Progenitor cell of endocrine pancreas (in vitro differentiated cells): ENCODE measurements around the gene ORC2. TPM values are rescaled to one million over a fixed set of nuclear protein-coding genes. Genes with fewer than 3 reads are reported as not detected.
A peak's percentile ranks its signal among the peaks of the same experiment; 100 is the strongest.

Source experiments
- DNase-seq: peaks from one replicate; pipeline ENCODE4 v3.0.0; 2021; ENCODE audit warnings: low spot score; ENCODE audit not compliant: unreplicated experiment
- H3K27ac Mint-ChIP-seq: 2 replicates; pipeline ENCODE4 v1.8.0; 2021; ENCODE audit warnings: mild to moderate bottlenecking, moderate library complexity, mixed read lengths
- H3K27me3 Mint-ChIP-seq: 2 replicates; pipeline ENCODE4 v1.8.0; 2021; ENCODE audit warnings: mixed read lengths
- H3K36me3 Mint-ChIP-seq: 2 replicates; pipeline ENCODE4 v1.8.0; 2022; ENCODE audit warnings: mixed read lengths; ENCODE audit not compliant: insufficient read depth
- H3K4me1 Mint-ChIP-seq: 2 replicates; pipeline ENCODE4 v1.8.0; 2021; ENCODE audit warnings: low read depth, mixed read lengths
- H3K4me3 Mint-ChIP-seq: 2 replicates; pipeline ENCODE4 v1.8.0; 2021; ENCODE audit warnings: low read depth, mild to moderate bottlenecking, moderate library complexity, mixed read lengths
- H3K9me3 Mint-ChIP-seq: 2 replicates; pipeline ENCODE4 v1.8.0; 2021; ENCODE audit warnings: low read depth, mixed read lengths
- total RNA-seq: library from RNA; stranded (reverse); gene quantifications from 2 replicates; pipeline ENCODE4 v1.2.1, GENCODE V29; 2021
- TF ChIP-seq, protein P1 (sequence below): fragments of 200-600 bp; sonication (generic); IDR thresholded peaks from one replicate; pipeline ENCODE4 v1.5.0; 2021; ENCODE audit warnings: antibody characterized with exemption, mild to moderate bottlenecking; ENCODE audit not compliant: unreplicated experiment

ORC2 gene
- total RNA-seq, 1 donor from 2014 or later = 39.5 TPM

DNA sequence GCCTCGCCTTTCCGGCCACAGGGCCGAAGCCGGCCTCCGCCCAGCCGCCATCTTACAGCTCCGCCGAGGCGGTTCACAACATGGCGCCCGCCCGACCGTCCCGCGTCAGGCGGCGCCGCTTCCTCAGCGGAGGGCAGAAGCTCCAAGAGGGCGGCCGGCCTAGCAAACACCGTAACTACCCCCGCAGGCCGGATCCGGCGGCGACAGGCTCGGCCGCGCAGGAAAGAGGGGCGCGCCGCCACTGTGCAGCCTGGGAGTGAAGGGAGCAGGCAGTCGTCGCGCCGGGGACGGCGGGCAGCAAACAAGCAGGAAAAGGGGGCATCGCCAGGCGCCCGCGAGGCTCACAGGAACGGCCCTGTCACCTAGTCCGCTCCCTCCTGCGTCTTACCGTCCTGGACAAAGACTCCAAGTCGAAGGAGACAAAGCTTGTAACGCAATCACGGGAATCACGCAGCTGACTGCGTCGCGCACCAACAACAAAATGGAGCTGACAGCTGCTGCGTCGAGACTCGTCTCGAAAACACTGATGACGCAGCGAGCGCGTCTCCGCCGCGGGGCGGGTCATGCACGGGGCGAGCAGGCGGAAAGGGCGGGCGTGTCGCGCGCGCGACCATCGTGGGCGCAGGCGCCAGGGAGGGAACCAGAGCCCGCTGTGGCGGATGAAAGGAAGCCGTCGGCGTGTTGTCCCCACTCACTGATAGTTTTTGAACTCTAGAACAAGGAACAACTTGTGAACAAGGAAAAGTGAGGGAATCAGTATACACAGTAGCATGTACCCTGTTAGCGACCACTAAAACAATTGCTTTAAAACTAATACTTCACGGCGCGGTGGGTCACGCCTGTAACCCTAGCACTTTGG is 99.1 kb downstream of the ORC2 start, which contains the start of gene CLK1:
CLK1 (minus strand) TSS at position 483 of the 859 bp plus-strand sequence. CDS start 2,796 bp downstream, outside the sequence.
- H3K36me3 Mint-ChIP-seq = peaks cover 14% of the 10 kb centered on the region
- TF ChIP-seq, protein P1, sequence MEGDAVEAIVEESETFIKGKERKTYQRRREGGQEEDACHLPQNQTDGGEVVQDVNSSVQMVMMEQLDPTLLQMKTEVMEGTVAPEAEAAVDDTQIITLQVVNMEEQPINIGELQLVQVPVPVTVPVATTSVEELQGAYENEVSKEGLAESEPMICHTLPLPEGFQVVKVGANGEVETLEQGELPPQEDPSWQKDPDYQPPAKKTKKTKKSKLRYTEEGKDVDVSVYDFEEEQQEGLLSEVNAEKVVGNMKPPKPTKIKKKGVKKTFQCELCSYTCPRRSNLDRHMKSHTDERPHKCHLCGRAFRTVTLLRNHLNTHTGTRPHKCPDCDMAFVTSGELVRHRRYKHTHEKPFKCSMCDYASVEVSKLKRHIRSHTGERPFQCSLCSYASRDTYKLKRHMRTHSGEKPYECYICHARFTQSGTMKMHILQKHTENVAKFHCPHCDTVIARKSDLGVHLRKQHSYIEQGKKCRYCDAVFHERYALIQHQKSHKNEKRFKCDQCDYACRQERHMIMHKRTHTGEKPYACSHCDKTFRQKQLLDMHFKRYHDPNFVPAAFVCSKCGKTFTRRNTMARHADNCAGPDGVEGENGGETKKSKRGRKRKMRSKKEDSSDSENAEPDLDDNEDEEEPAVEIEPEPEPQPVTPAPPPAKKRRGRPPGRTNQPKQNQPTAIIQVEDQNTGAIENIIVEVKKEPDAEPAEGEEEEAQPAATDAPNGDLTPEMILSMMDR = no peak
- H3K4me1 Mint-ChIP-seq = peaks cover 26% of the 10 kb centered on the region
- no peaks in the 10 kb centered on the region for H3K9me3 Mint-ChIP-seq
- peak within 1 kb of the TSS; percentile 100 for H3K27ac Mint-ChIP-seq
- H3K27me3 Mint-ChIP-seq = no peaks in the 10 kb centered on the region
- peak within 1 kb of the TSS; percentile 99 for H3K4me3 Mint-ChIP-seq
- peak; percentile 86 for DNase-seq

DNA sequence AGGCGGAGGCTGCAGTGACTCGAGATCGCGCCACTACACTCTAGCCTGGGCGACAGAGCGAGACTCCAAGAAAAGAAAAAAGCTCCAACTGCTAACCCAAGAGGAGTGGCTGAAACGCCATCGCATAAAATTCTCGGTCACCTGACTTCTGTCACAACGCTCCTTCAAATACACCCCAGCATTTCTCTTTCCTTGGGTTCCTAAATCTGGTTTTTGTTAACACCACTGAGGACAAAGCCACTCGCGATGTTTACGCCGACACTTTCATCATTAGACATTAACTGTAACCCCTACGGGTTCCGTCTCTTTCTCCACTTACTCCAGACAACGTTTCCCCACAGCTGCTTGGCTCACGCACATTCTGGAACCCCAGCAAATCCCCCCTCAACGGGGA is 99.7 kb downstream of the ORC2 start:
- H3K4me3 Mint-ChIP-seq = peak overlapping the region; percentile 99
- peaks cover 26% of the 10 kb centered on the region for H3K4me1 Mint-ChIP-seq
- H3K9me3 Mint-ChIP-seq = no peaks in the 10 kb centered on the region
- H3K36me3 Mint-ChIP-seq = peaks cover 17% of the 10 kb centered on the region
- no peaks in the 10 kb centered on the region for H3K27me3 Mint-ChIP-seq
- no peak for DNase-seq
- peak overlapping the region; percentile 100 for H3K27ac Mint-ChIP-seq
- TF ChIP-seq, protein P1 = no peak

DNA sequence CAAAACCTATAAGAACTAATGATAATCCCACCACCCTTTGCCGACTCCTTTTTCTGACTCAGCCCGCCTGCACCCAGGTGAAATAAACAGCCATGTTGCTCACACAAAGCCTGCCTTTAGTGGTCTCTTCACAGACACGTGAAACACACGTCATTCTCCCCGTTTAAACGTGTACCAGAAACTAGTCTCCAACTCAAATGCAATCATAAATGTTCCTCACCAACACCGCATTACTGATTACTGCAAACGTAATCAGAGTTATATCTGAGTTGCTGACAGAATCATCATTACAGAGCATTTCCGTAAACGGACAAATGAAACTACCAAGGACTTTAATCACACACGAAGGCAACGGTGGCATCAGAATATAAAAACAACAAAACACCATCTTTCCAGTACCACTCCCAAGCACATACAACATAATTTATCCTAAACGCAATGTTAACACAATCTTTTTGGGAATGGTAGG is 100.9 kb downstream of the ORC2 start:
- Mint-ChIP-seq H3K9me3 (no peaks in the 10 kb centered on the region), H3K4me1 (peaks cover 26% of the 10 kb centered on the region), H3K4me3 (peak overlapping the region; percentile 99), H3K27me3 (no peaks in the 10 kb centered on the region), H3K27ac (peak overlapping the region; percentile 100), H3K36me3 (peaks cover 27% of the 10 kb centered on the region)
- TF ChIP-seq, protein P1 = no peak
- DNase-seq = no peak

GRCh38 chr2:200861617-200862155 is 101.8 kb downstream of the ORC2 start:
- Mint-ChIP-seq H3K27me3 (no peaks in the 10 kb centered on the region), H3K4me3 (peak overlapping the region; percentile 99), H3K27ac (peak overlapping the region; percentile 100), H3K9me3 (no peaks in the 10 kb centered on the region), H3K4me1 (peaks cover 26% of the 10 kb centered on the region), H3K36me3 (peaks cover 34% of the 10 kb centered on the region)
- no peak for DNase-seq
- TF ChIP-seq, protein P1 = no peak

DNA sequence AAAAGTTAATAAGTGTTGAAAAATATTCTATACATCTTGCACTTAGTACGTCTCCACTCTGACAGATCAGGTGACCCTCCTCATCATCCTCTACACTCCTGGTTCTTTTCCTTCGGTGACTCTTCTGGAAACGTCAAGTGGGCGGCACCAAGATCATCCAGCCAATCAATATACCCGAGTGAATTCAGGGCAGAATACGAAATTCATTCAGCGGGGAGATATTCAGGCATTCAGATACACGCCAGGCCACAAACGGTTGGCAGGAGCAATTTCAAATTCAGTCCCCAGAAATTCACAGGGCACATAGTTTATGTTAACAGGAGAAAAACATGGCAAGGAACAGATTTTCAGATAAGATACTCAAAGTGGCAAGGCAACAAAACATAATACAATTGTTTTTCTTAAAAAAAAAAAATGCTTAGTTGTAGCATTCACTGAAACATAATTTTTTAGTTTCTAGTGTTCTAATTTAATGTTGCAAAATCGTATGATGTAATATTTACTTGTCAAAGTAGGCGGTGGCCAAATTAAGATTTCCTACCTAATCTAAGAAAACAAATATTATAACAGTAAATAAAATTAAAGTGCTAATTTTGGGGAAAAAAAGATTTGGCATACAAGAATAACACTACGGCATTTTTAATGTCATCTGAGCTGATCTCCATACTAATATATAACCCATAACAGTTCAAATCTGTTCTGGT is 103.2 kb downstream of the ORC2 start:
- H3K36me3 Mint-ChIP-seq = peaks cover 39% of the 10 kb centered on the region
- DNase-seq = no peak

More for the DNA sequence above, 103.2 kb downstream of the ORC2 start:
- Mint-ChIP-seq H3K4me3 (peak overlapping the region; percentile 39), H3K4me1 (peaks cover 26% of the 10 kb centered on the region), H3K27ac (peak overlapping the region; percentile 83), H3K27me3 (no peaks in the 10 kb centered on the region), H3K9me3 (no peaks in the 10 kb centered on the region)
- TF ChIP-seq, protein P1 = no peak
